ENCODE measurements around the gene UROC1. TPM values are rescaled to one million over a fixed set of nuclear protein-coding genes. Genes with fewer than 3 reads are reported as not detected.

UROC1 gene
- polyA plus RNA-seq (2013, experiment 1 of 2): not detected
- polyA plus RNA-seq (2013, experiment 2 of 2): 0.03 TPM

DNA sequence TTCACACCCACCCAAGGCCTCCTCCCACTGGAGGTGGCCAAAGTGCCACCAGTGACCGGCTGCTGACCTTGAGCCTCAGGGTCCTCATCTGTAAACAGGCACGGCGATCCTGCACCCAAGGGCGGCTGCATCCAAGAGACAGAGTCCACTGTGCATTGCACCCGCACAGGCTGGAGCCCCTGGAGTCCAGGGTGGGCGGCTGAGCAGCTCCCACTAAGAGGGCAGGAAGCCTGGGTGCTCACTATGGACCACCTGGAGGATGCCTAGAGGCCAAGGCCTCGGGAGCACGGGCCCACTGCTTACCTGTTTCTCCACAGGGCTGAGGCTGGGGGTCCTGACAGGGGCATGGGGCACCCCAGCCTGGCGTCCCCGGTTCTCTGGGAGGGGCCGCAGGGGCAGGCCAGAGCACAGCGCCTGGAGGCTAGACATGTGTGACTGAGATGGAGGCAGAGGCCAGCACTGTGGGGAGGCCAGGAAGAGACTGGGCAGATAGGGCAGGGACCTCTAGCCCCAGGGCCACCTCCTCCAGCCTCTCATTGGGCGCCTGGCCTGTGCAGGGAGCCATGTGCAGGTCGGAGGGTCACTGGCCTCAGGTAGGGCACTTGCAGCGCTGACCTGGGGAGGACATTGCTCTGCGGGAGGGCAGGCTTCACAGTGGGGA, at the start of gene UROC1:
UROC1 (minus strand) TSS at position 483 of the 661 bp plus-strand sequence; CDS start at position 429, 54 bp downstream.
- Histone ChIP-seq H3K4me2 (ENCODE audit: insufficient read depth, low read length, poor library complexity, severe bottlenecking) (no peak within 1 kb of the TSS), H3K4ac (ENCODE audit: low read length) (peak within 1 kb of the TSS; percentile 45), H2AFZ (ENCODE audit: low read length) (no peak within 1 kb of the TSS), H3K9ac (ENCODE audit: low read depth, low read length, poor library complexity) (no peak within 1 kb of the TSS), H2AK5ac (ENCODE audit: low read depth, low read length) (peak within 1 kb of the TSS; percentile 44), H3K79me1 (ENCODE audit: low read depth, low read length) (no peaks in the 10 kb centered on the region), H2BK5ac (ENCODE audit: low read length) (peak within 1 kb of the TSS; percentile 59), H3K18ac (ENCODE audit: low read length) (peak within 1 kb of the TSS; percentile 81), H3K27me3 (ENCODE audit: control insufficient read depth in 3 of 3, insufficient read depth in 3 of 3, low read depth in 1 of 3, low read length in 3 of 3) (peaks cover 0 to 48% (median under 1%) of the 10 kb centered on the region in 3 experiments), H3K4me1 (ENCODE audit: control insufficient read depth in 2 of 2, insufficient read depth in 1 of 2, low read depth in 1 of 2, low read length in 2 of 2) (peaks cover 4 to 15% of the 10 kb centered on the region in 2 donors), H2BK12ac (ENCODE audit: low read length) (peak within 1 kb of the TSS; percentile 58), H3K36me3 (replicated peaks in 1 of 2; ENCODE audit: control insufficient read depth in 2 of 2, insufficient read depth in 2 of 2, low read length in 2 of 2) (no peaks in the 10 kb centered on the region), H3K4me3 (ENCODE audit: low read length in 2 of 2) (no peak within 1 kb of the TSS), H3K27ac (replicated peaks; ENCODE audit: low read length) (no peak within 1 kb of the TSS), H4K91ac (ENCODE audit: low read depth, low read length, poor library complexity) (no peak within 1 kb of the TSS), H3K23ac (ENCODE audit: low read depth, low read length, poor library complexity) (peak within 1 kb of the TSS; percentile 69), H2BK120ac (ENCODE audit: low read depth, low read length) (peak within 1 kb of the TSS; percentile 53), H3K9me3 (replicated peaks in 1 of 2; ENCODE audit: control insufficient read depth in 2 of 2, insufficient read depth in 1 of 2, low read depth in 1 of 2, low read length in 2 of 2) (no peaks in the 10 kb centered on the region), H4K8ac (ENCODE audit: low read depth, low read length) (no peak within 1 kb of the TSS), H2BK15ac (ENCODE audit: low read length) (peak within 1 kb of the TSS; percentile 68), H3K14ac (ENCODE audit: low read length) (peak within 1 kb of the TSS; percentile 23)
- no CpG with 5 or more reads among the region's 16 CpGs for WGBS, 2 donors (ENCODE audit: extremely low coverage in 2 of 2, insufficient read length in 2 of 2, insufficient replicate concordance in 1 of 2)
- no peak for DNase-seq (ENCODE audit: low spot score)

DNA sequence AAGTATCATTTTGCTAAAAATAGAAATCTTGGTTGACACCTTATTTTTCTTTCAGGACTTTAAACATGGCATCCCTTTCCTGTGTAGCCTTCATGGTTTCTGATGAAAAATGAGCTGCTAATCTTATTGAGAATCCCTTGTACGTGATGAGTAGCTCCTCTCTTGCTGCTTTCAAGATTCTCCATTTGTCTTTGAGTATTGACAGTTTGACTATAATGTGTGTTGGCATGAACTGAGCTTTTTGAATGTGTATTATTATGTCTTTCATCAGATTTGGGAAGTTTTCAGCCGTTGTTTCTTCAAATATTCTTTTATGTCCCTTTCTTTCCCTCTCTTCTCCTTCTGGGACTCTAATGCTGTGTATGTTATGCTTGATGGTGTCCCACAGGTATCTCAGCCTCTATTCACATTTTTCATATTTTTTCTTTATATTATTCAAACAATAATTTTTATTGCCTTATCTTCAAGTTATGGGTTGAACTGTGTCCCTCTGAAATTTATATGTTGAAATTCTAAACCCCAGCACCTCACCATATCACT, 45.2 kb upstream of the UROC1 start:
- Histone ChIP-seq H3K4ac (ENCODE audit: low read length) (no peak overlapping the region), H3K4me3 (ENCODE audit: low read length in 2 of 2) (no peak overlapping the region), H3K36me3 (replicated peaks in 1 of 2; ENCODE audit: control insufficient read depth in 2 of 2, insufficient read depth in 2 of 2, low read length in 2 of 2) (no peaks in the 10 kb centered on the region), H3K23ac (ENCODE audit: low read depth, low read length, poor library complexity) (no peak overlapping the region), H3K4me2 (ENCODE audit: insufficient read depth, low read length, poor library complexity, severe bottlenecking) (no peak overlapping the region), H3K27ac (replicated peaks; ENCODE audit: low read length) (no peak overlapping the region), H2AK5ac (ENCODE audit: low read depth, low read length) (no peak overlapping the region), H3K27me3 (ENCODE audit: control insufficient read depth in 3 of 3, insufficient read depth in 3 of 3, low read depth in 1 of 3, low read length in 3 of 3) (peaks cover 0 to 18% (median 0%) of the 10 kb centered on the region in 3 experiments), H3K79me1 (ENCODE audit: low read depth, low read length) (no peaks in the 10 kb centered on the region), H2AFZ (ENCODE audit: low read length) (no peak overlapping the region), H4K8ac (ENCODE audit: low read depth, low read length) (no peak overlapping the region), H3K4me1 (ENCODE audit: control insufficient read depth in 2 of 2, insufficient read depth in 1 of 2, low read depth in 1 of 2, low read length in 2 of 2) (peaks cover 0 to 3% of the 10 kb centered on the region in 2 donors), H3K14ac (ENCODE audit: low read length) (no peak overlapping the region), H3K9ac (ENCODE audit: low read depth, low read length, poor library complexity) (no peak overlapping the region), H2BK15ac (ENCODE audit: low read length) (no peak overlapping the region), H2BK120ac (ENCODE audit: low read depth, low read length) (no peak overlapping the region), H2BK5ac (ENCODE audit: low read length) (no peak overlapping the region), H3K9me3 (replicated peaks in 1 of 2; ENCODE audit: control insufficient read depth in 2 of 2, insufficient read depth in 1 of 2, low read depth in 1 of 2, low read length in 2 of 2) (peaks cover 2 to 3% of the 10 kb centered on the region in 2 donors), H4K91ac (ENCODE audit: low read depth, low read length, poor library complexity) (no peak overlapping the region), H2BK12ac (ENCODE audit: low read length) (no peak overlapping the region), H3K18ac (ENCODE audit: low read length) (no peak overlapping the region)
- no peak for DNase-seq (ENCODE audit: low spot score)
- no CpG with 5 or more reads among the region's 2 CpGs for WGBS, 2 donors (ENCODE audit: extremely low coverage in 2 of 2, insufficient read length in 2 of 2, insufficient replicate concordance in 1 of 2)

DNA sequence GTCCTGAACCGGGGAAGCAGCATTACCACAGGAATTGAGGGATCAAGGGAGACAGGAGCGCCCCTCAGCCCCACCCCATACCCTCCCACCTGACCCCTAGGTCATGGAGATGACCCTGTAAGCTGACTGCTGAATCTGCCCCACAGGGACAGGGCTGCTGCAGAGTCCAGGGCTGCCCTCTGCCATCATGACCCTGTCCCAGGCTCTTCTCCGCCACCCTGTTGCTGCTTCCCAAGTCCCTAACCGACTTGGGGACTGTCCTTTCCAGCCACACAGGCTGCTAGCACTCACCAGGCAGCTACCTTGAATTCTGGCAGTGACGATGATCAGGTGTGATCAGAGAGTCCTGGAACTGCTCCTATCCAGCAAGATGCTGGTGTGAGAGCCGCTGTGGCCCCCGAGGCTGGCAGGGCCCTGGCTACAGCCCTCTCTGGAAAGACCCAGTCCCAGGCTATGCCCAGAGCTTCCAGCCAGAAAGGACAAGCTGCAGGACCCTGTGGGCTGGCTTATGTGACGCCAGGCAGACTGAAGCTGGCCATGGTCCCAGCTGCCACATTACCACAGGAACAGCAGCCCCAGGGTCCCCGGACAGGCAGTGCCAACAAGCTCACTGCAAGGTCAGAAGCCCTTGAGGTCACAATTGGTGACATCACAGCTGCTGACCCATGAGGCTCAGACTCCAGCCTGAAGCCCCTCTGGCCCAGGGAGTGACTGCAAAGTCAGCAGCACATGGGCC, 40.9 kb upstream of the UROC1 start, which contains the start of gene C3orf22:
C3orf22 (minus strand) TSS at position 597 of the 736 bp plus-strand sequence. CDS start 5,542 bp downstream, outside the sequence.
- Histone ChIP-seq H2AFZ (ENCODE audit: low read length) (no peak within 1 kb of the TSS), H3K9me3 (replicated peaks in 1 of 2; ENCODE audit: control insufficient read depth in 2 of 2, insufficient read depth in 1 of 2, low read depth in 1 of 2, low read length in 2 of 2) (peaks cover 0 to 3% of the 10 kb centered on the region in 2 donors), H3K79me1 (ENCODE audit: low read depth, low read length) (peaks cover 5% of the 10 kb centered on the region), H3K27ac (replicated peaks; ENCODE audit: low read length) (no peak within 1 kb of the TSS), H4K91ac (ENCODE audit: low read depth, low read length, poor library complexity) (no peak within 1 kb of the TSS), H2BK12ac (ENCODE audit: low read length) (no peak within 1 kb of the TSS), H2BK120ac (ENCODE audit: low read depth, low read length) (no peak within 1 kb of the TSS), H3K4ac (ENCODE audit: low read length) (no peak within 1 kb of the TSS), H2AK5ac (ENCODE audit: low read depth, low read length) (peak within 1 kb of the TSS; percentile 11), H3K27me3 (ENCODE audit: control insufficient read depth in 3 of 3, insufficient read depth in 3 of 3, low read depth in 1 of 3, low read length in 3 of 3) (peaks cover 0 to 8% (median 0%) of the 10 kb centered on the region in 3 experiments), H3K4me2 (ENCODE audit: insufficient read depth, low read length, poor library complexity, severe bottlenecking) (no peak within 1 kb of the TSS), H4K8ac (ENCODE audit: low read depth, low read length) (peak within 1 kb of the TSS; percentile 43), H3K14ac (ENCODE audit: low read length) (no peak within 1 kb of the TSS), H2BK15ac (ENCODE audit: low read length) (no peak within 1 kb of the TSS), H3K4me3 (ENCODE audit: low read length in 2 of 2) (no peak within 1 kb of the TSS), H2BK5ac (ENCODE audit: low read length) (no peak within 1 kb of the TSS), H3K36me3 (replicated peaks in 1 of 2; ENCODE audit: control insufficient read depth in 2 of 2, insufficient read depth in 2 of 2, low read length in 2 of 2) (no peaks in the 10 kb centered on the region), H3K4me1 (ENCODE audit: control insufficient read depth in 2 of 2, insufficient read depth in 1 of 2, low read depth in 1 of 2, low read length in 2 of 2) (peaks cover 0 to 3% of the 10 kb centered on the region in 2 donors), H3K9ac (ENCODE audit: low read depth, low read length, poor library complexity) (peak within 1 kb of the TSS; percentile 66), H3K18ac (ENCODE audit: low read length) (no peak within 1 kb of the TSS), H3K23ac (ENCODE audit: low read depth, low read length, poor library complexity) (no peak within 1 kb of the TSS)
- DNase-seq (ENCODE audit: low spot score): no peak
- no CpG with 5 or more reads among the region's 9 CpGs for WGBS, 2 donors (ENCODE audit: extremely low coverage in 2 of 2, insufficient read length in 2 of 2, insufficient replicate concordance in 1 of 2)

DNA sequence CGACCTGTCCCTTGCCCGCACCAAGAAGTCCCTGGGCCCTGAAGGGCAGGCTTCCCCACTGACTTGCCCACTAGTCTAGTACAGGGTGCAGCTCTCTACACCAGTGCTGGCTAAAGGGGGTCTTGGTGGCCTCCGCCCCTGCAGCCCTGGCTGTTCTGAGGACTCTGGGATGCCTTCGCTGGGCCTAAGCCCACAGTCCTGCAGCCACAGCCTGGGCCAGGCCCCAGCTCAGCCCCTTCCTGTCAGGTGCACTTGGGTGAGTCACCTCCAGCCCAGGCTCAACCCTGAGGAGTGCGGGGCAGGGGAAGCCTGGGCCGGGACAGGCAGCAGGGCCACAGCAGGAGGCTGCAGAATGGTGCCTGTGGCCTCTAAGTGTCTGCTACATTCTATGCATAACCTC, 40.2 kb upstream of the UROC1 start:
- Histone ChIP-seq H3K4me2 (ENCODE audit: insufficient read depth, low read length, poor library complexity, severe bottlenecking) (no peak overlapping the region), H3K4me3 (ENCODE audit: low read length in 2 of 2) (no peak overlapping the region), H2AK5ac (ENCODE audit: low read depth, low read length) (peak overlapping the region; percentile 11), H2BK15ac (ENCODE audit: low read length) (no peak overlapping the region), H4K91ac (ENCODE audit: low read depth, low read length, poor library complexity) (no peak overlapping the region), H3K36me3 (replicated peaks in 1 of 2; ENCODE audit: control insufficient read depth in 2 of 2, insufficient read depth in 2 of 2, low read length in 2 of 2) (no peaks in the 10 kb centered on the region), H2BK12ac (ENCODE audit: low read length) (no peak overlapping the region), H3K14ac (ENCODE audit: low read length) (no peak overlapping the region), H2BK5ac (ENCODE audit: low read length) (no peak overlapping the region), H3K23ac (ENCODE audit: low read depth, low read length, poor library complexity) (no peak overlapping the region), H2AFZ (ENCODE audit: low read length) (no peak overlapping the region), H3K27ac (replicated peaks; ENCODE audit: low read length) (no peak overlapping the region), H3K9ac (ENCODE audit: low read depth, low read length, poor library complexity) (peak overlapping the region; percentile 66), H3K79me1 (ENCODE audit: low read depth, low read length) (peaks cover 5% of the 10 kb centered on the region), H2BK120ac (ENCODE audit: low read depth, low read length) (no peak overlapping the region), H4K8ac (ENCODE audit: low read depth, low read length) (peak overlapping the region; percentile 43), H3K9me3 (replicated peaks in 1 of 2; ENCODE audit: control insufficient read depth in 2 of 2, insufficient read depth in 1 of 2, low read depth in 1 of 2, low read length in 2 of 2) (no peaks in the 10 kb centered on the region), H3K18ac (ENCODE audit: low read length) (peak overlapping the region; percentile 85), H3K4ac (ENCODE audit: low read length) (no peak overlapping the region), H3K27me3 (ENCODE audit: control insufficient read depth in 3 of 3, insufficient read depth in 3 of 3, low read depth in 1 of 3, low read length in 3 of 3) (peaks cover 0 to 8% (median 0%) of the 10 kb centered on the region in 3 experiments), H3K4me1 (ENCODE audit: control insufficient read depth in 2 of 2, insufficient read depth in 1 of 2, low read depth in 1 of 2, low read length in 2 of 2) (peaks cover 0 to 3% of the 10 kb centered on the region in 2 donors)
- no CpG with 5 or more reads among the region's 6 CpGs for WGBS, 2 donors (ENCODE audit: extremely low coverage in 2 of 2, insufficient read length in 2 of 2, insufficient replicate concordance in 1 of 2)
- DNase-seq (ENCODE audit: low spot score): no peak
